NT2/D1 (cell line): ENCODE data around the gene HORMAD1.
A peak's percentile ranks its signal among the peaks of the same experiment; 100 is the strongest.
"Not testable (repeated sequence)": the region's sequence is repeated elsewhere in the genome, so short reads cannot be mapped to it uniquely, and the experiment has no call there.

Experiments
- DNase-seq: peaks from one replicate; pipeline ENCODE4 v3.0.0-alpha.2; 2011; ENCODE audit warnings: low read depth, low spot score
- H3K27me3 ChIP-seq: 2 replicates; pipeline ENCODE4 v1.6.0; 2011; ENCODE audit warnings: mild to moderate bottlenecking; ENCODE audit not compliant: insufficient read length, insufficient read depth
- H3K36me3 ChIP-seq: 2 replicates; pipeline ENCODE4 v1.6.1; 2011; ENCODE audit warnings: mild to moderate bottlenecking, low read length, mixed read lengths; ENCODE audit not compliant: insufficient read depth, insufficient read length
- H3K4me1 ChIP-seq: 2 replicates; pipeline ENCODE4 v1.5.1; 2011; ENCODE audit not compliant: insufficient read depth, insufficient read length
- H3K4me3 ChIP-seq: 2 replicates; pipeline ENCODE4 v1.5.1; 2011; ENCODE audit warnings: low read depth; ENCODE audit not compliant: insufficient read length
- H3K9ac ChIP-seq: 2 replicates; pipeline ENCODE4 v1.6.0; 2011; ENCODE audit warnings: low read depth; ENCODE audit not compliant: insufficient read length
- H3K9me3 ChIP-seq: 2 replicates; pipeline ENCODE4 v1.5.1; 2011; ENCODE audit warnings: mild to moderate bottlenecking, low read length; ENCODE audit not compliant: insufficient read depth
- SUZ12 ChIP-seq: IDR thresholded peaks from 2 replicates; pipeline ENCODE4 v1.6.1; 2011; ENCODE audit not compliant: insufficient read length, insufficient read depth; ENCODE audit errors: extremely low read depth
- YY1 ChIP-seq: IDR thresholded peaks from 2 replicates; pipeline ENCODE4 v1.6.1; 2011; ENCODE audit not compliant: insufficient read length, insufficient read depth
- ZNF274 ChIP-seq: IDR thresholded peaks from 2 replicates; pipeline ENCODE4 v1.6.1; 2011; ENCODE audit warnings: mild to moderate bottlenecking, low read depth, low read length

HORMAD1 gene

GRCh38 chr1:150720098-150720497 is 597 bp downstream of the HORMAD1 start:
- Histone ChIP-seq H3K27me3 (no peaks in the 10 kb centered on the region), H3K36me3 (no peaks in the 10 kb centered on the region), H3K9me3 (no peaks in the 10 kb centered on the region), H3K4me3 (no peak overlapping the region), H3K4me1 (no peaks in the 10 kb centered on the region), H3K9ac (no peak overlapping the region)
- DNase-seq, result no peak
- no peak for TF ChIP-seq ZNF274
- no peak for TF ChIP-seq SUZ12
- no peak for TF ChIP-seq YY1

DNA sequence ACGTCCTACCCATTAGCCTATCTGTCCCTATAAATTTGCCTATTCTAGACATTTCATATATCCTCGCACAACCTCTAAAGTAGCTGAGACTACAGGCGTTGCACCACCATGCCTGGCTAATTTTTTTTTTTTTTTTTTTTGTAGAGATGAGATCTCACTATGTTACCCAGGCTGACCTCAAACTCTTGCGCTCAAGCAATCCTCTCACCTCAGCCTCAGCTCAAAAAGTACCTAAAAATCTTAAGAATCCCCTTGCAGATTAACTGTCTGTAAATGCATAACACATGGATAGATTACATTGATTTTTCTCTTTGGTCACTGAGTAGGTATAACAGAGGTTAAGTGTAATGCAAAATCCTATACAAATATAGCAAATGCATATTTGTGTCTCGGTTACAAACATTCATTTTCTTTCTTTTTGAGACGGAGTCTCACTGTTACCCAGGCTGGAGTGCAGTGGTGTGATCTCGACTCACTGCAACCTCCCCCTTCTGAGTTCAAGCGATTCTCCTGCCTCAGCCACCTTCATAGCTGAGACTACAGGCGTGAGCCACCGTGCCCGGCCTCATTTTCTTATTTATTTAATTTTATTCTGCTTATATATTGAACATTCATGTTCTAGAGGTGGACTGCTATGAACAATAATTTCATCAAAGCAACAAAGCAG is 2.3 kb downstream of the HORMAD1 start:
- Histone ChIP-seq H3K4me3 (no peak overlapping the region), H3K9ac (no peak overlapping the region), H3K9me3 (no peaks in the 10 kb centered on the region), H3K36me3 (no peaks in the 10 kb centered on the region), H3K4me1 (no peaks in the 10 kb centered on the region), H3K27me3 (no peaks in the 10 kb centered on the region)
- DNase-seq, result no peak
- TF ChIP-seq ZNF274 (no peak), YY1 (no peak)

DNA sequence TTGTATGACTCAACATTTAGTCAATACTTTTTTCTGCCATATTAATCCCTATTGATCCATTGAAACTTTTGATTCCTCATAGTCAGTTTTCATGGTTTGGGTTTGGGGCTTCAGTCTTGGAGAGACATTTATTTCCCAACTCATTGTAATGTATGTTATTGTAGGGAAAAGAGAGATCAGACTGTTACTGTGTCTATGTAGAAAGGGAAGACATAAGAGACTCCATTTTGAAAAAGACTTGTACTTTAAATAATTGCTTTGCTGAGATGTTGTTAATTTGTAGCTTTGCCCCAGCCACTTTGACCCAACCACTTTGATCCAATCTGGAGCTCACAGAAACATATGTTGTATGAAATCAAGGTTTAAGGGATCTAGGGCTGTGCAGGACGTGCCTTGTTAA is 11.7 kb downstream of the HORMAD1 start:
- H3K4me3 ChIP-seq, H3K36me3 ChIP-seq, H3K4me1 ChIP-seq, H3K27me3 ChIP-seq, DNase-seq, H3K9ac ChIP-seq, H3K9me3 ChIP-seq: not testable (repeated sequence)

DNA sequence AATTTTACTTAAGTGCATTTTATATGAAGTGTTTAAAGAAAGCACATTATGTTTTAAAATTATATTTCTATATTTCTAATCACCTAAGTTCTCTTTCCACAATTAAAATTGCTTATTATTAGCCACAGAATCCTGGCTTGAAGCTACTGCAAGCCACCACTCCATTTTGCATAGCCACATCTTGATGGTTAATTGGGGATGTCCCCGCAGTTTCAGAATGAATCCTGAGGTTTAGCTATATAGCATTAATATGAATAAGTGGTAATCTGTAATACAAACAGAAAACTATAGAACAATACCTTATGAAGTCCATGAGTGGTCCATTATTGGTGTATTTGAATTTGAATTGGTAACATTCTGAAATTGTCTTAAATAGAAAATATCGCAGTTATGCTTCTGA is 12.1 kb downstream of the HORMAD1 start:
- no peak for DNase-seq
- no peak overlapping the region for H3K9ac ChIP-seq
- no peak overlapping the region for H3K4me3 ChIP-seq
- TF ChIP-seq ZNF274 (no peak), SUZ12 (no peak), YY1 (no peak)
- no peaks in the 10 kb centered on the region for H3K36me3 ChIP-seq
- H3K9me3 ChIP-seq, result no peaks in the 10 kb centered on the region
- H3K27me3 ChIP-seq, result no peaks in the 10 kb centered on the region
- H3K4me1 ChIP-seq, result no peaks in the 10 kb centered on the region

DNA sequence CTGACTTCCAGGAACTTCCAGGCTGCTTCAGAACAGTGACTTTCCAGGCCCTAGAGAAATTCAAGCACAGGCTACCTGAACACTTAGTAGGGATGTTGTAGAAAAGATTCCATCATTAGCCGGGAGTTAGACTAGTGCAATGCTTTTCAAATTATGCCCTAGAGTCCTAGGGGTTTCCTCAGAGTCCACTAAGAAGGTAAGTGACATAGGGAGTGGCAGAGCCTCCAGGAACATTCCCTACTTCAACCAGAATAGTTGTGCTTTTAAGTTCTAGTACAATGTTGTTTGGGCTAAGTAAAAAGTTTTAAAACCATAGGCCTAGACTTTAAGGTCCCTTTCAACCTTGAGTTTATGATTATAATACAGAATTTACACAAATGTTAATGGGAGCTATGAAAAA is 14.6 kb downstream of the HORMAD1 start:
- TF ChIP-seq YY1, result no peak
- TF ChIP-seq SUZ12, result no peak
- TF ChIP-seq ZNF274, result no peak
- Histone ChIP-seq H3K4me1 (no peaks in the 10 kb centered on the region), H3K9ac (no peak overlapping the region), H3K36me3 (no peaks in the 10 kb centered on the region), H3K27me3 (no peaks in the 10 kb centered on the region), H3K4me3 (no peak overlapping the region), H3K9me3 (no peaks in the 10 kb centered on the region)
- no peak for DNase-seq

DNA sequence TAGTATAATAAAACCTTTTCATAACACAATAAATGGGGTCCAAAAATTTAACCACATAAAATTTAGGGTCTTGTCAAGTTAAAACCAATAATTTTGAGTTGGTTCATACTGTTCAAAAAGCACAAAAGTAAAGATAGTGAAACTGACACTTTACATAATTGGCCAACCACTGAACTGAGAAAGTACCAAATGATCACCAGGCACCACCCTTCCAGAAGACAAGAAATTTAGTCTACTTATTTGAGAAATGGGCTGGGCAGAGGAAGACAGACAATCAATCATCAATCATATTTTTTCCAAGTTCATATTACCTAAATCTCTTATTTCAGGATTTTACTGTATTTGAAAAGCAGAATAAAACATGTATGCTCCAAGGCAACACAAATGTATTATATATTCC is 17.3 kb downstream of the HORMAD1 start:
- H3K27me3 ChIP-seq, result no peaks in the 10 kb centered on the region
- H3K9me3 ChIP-seq, result no peaks in the 10 kb centered on the region
- DNase-seq, result no peak
- H3K4me1 ChIP-seq, result no peaks in the 10 kb centered on the region
- H3K4me3 ChIP-seq, result no peak overlapping the region
- H3K9ac ChIP-seq, result no peak overlapping the region
- no peaks in the 10 kb centered on the region for H3K36me3 ChIP-seq
- TF ChIP-seq YY1, result no peak
- TF ChIP-seq SUZ12, result no peak
- TF ChIP-seq ZNF274, result no peak

DNA sequence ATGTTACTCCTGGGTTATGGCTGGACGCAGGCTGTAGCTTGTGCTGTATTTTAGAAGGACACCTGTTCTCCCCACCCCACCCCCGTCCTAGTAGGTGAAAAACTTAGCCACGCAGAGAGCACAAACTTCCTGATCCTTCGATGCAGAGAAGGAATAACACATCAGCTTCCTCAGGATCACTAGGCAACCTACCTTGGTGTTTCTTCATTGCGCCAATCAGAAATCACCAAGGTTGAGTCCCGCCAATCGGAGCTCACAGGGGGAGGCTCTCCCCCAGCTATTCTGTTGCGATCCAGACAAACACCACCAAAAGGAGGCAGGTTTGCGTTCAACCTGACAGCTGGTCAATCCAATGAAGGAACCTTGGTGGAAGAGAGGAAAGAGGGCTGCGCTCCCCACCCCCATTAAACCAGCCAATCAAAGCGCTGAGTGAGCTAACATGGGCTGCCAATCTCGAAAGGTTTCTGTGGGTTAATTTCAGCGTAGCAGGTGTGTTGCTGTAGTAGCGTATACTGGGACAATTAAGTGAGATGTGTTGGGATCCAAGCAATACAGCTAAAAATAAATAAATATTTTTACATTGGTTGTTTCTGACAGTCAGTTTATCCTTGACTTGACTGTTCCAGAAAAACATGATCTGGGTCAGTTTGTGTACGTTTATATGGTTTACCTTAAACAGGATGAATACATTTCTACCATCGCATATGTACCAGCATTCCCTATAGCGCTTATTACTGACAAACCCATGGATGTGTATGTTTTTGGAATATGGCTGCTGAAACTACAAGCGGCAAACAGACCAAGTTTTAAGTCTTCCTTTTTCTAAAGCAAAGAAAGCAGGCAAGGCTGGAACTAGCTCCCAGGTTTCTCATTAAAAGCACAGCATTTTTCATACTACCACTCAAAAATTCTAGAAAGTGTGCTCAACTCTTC is 23.4 kb downstream of the HORMAD1 start, which contains the start of gene GOLPH3L:
GOLPH3L (minus strand) TSS at position 160 of the 933 bp plus-strand sequence. CDS start 2,316 bp downstream, outside the sequence.
- Histone ChIP-seq H3K4me3 (peak within 1 kb of the TSS; percentile 91), H3K36me3 (peaks cover 21% of the 10 kb centered on the region), H3K27me3 (no peaks in the 10 kb centered on the region), H3K9ac (peak within 1 kb of the TSS; percentile 81), H3K9me3 (no peaks in the 10 kb centered on the region), H3K4me1 (no peaks in the 10 kb centered on the region)
- DNase-seq, result peak; percentile 100
- TF ChIP-seq ZNF274, result no peak
- no peak for TF ChIP-seq YY1
- no peak for TF ChIP-seq SUZ12
